Trophoblast cell (in vitro differentiated cells and primary cell): ENCODE measurements around the gene ARHGAP8.

Source experiments
- DNase-seq, 2 donors: peaks; one replicate each; pipeline ENCODE4 v3.0.0-alpha.2; 2016
- H2AFZ ChIP-seq: 2 replicates; pipeline ENCODE4 v1.6.1; 2013; ENCODE audit warnings: low read length, moderate library complexity, mild to moderate bottlenecking; ENCODE audit not compliant: insufficient read depth, poor library complexity
- H2AK5ac ChIP-seq: 2 replicates; pipeline ENCODE4 v1.6.1; 2013; ENCODE audit warnings: mild to moderate bottlenecking, low read length
- H2BK120ac ChIP-seq: 2 replicates; pipeline ENCODE4 v1.6.1; 2013; ENCODE audit warnings: low read length, mild to moderate bottlenecking, moderate library complexity; ENCODE audit not compliant: insufficient read depth, poor library complexity
- H2BK12ac ChIP-seq: 2 replicates; pipeline ENCODE4 v1.6.1; 2013; ENCODE audit warnings: mild to moderate bottlenecking, low read length, moderate library complexity
- H2BK5ac ChIP-seq: 2 replicates; pipeline ENCODE4 v1.6.1; 2013; ENCODE audit warnings: low read length, low read depth, moderate library complexity, mild to moderate bottlenecking; ENCODE audit not compliant: poor library complexity
- H3K14ac ChIP-seq: 2 replicates; pipeline ENCODE4 v1.6.1; 2013; ENCODE audit warnings: mild to moderate bottlenecking, low read length
- H3K18ac ChIP-seq: 2 replicates; pipeline ENCODE4 v1.6.1; 2013; ENCODE audit warnings: mild to moderate bottlenecking, low read length
- H3K23ac ChIP-seq: 2 replicates; pipeline ENCODE4 v1.6.1; 2013; ENCODE audit warnings: low read length
- H3K27ac ChIP-seq: 2 replicates; pipeline ENCODE4 v1.5.1; 2013; ENCODE audit warnings: low read depth, mild to moderate bottlenecking, inconsistent platforms, low read length, moderate library complexity
- H3K27me3 ChIP-seq: 2 replicates; pipeline ENCODE4 v1.6.1; 2013; ENCODE audit warnings: inconsistent platforms, mild to moderate bottlenecking, low read length, moderate library complexity; ENCODE audit not compliant: insufficient read depth
- H3K36me3 ChIP-seq, 2 experiments: 1 replicate in 1 of 2; 2 replicates in 1 of 2; pipeline ENCODE4 v1.6.1; 2013; ENCODE audit warnings: low read length in 2 of 2, mild to moderate bottlenecking in 2 of 2, moderate library complexity in 1 of 2; ENCODE audit not compliant: insufficient read depth in 2 of 2, control insufficient read depth in 1 of 2
- H3K4ac ChIP-seq: 2 replicates; pipeline ENCODE4 v1.6.1; 2013; ENCODE audit warnings: low read depth, mild to moderate bottlenecking, low read length, moderate library complexity
- H3K4me1 ChIP-seq, 2 experiments: 1 replicate in 1 of 2; 2 replicates in 1 of 2; pipeline ENCODE4 v1.6.1; 2013; ENCODE audit warnings: low read length in 2 of 2, mild to moderate bottlenecking in 2 of 2, moderate library complexity in 1 of 2; ENCODE audit not compliant: insufficient read depth in 2 of 2, control insufficient read depth in 1 of 2
- H3K4me2 ChIP-seq: 2 replicates; pipeline ENCODE4 v1.6.1; 2013; ENCODE audit warnings: inconsistent platforms, mild to moderate bottlenecking, low read length, moderate library complexity
- H3K4me3 ChIP-seq: 2 replicates; pipeline ENCODE4 v1.5.1; 2013; ENCODE audit warnings: mild to moderate bottlenecking, low read depth, low read length, inconsistent platforms
- H3K79me1 ChIP-seq: one replicate; pipeline ENCODE4 v1.6.1; 2013; ENCODE audit warnings: low read length
- H3K79me2 ChIP-seq: 2 replicates; pipeline ENCODE4 v1.6.1; 2013; ENCODE audit warnings: low read length, mild to moderate bottlenecking; ENCODE audit not compliant: control insufficient read depth, insufficient read depth, poor library complexity
- H3K9ac ChIP-seq: 2 replicates; pipeline ENCODE4 v1.6.1; 2013; ENCODE audit warnings: mild to moderate bottlenecking, low read length
- H3K9me3 ChIP-seq: 2 replicates; pipeline ENCODE4 v1.6.1; 2013; ENCODE audit warnings: low read depth, mild to moderate bottlenecking, control low read depth, inconsistent platforms, low read length; ENCODE audit not compliant: insufficient read depth
- H4K12ac ChIP-seq: 2 replicates; pipeline ENCODE4 v1.6.1; 2013; ENCODE audit warnings: low read depth, mild to moderate bottlenecking, low read length, moderate library complexity
- H4K8ac ChIP-seq: 2 replicates; pipeline ENCODE4 v1.6.1; 2013; ENCODE audit warnings: low read depth, mild to moderate bottlenecking, low read length, moderate library complexity
- H4K91ac ChIP-seq: one replicate; pipeline ENCODE4 v1.6.1; 2013; ENCODE audit warnings: low read depth, mild to moderate bottlenecking, low read length, moderate library complexity
- WGBS: extraction: QIAGEN DNeasy Blood & Tissue Kit; methylation state at CpG from one replicate; pipeline ENCODE4 v1.1.7; 2013; ENCODE audit warnings: missing lambda C conversion rate; ENCODE audit not compliant: insufficient read length, insufficient coverage; ENCODE audit errors: extremely low coverage; 5-methylcytosine and 5-hydroxymethylcytosine counted together

Gene ARHGAP8

DNA sequence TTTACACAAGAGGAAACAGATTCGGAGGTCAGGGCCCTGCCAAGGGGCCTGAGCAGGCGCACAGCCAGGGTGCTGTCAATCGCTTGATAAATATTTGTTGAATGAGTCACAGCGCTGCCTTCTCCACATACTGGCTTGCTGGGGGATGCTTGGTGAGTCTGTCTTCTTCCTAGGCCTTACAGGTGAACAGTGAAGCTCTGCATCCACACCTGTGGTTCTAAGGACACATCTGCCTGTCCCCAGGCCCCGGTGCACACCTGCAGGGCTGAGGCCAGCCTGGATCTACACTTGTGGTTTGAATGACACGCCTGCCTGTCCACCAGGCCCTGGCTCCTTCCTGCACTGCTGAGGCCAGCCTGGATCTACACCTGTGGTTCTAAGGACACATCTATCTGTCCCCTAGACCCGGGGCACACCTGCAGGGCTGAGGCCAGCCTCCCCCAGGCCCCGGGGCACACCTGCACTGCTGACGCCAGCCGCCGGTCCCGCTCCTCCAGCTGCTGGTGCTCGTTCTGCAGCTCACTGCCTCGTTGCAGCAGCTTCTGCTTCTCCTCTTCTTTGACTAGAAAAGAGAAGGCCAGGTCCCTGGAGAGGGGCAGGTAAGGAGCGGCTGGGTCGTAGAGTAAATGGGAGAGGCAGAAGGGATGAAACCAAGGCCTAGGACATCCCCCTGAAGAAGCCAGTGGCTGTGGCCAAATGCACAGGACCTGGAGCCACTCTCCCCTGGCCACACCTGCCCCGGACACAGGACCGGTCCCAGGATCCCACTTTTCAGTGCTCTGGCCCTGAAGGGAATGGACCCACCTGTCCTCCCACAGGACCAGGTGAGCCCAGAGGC, 132.8 kb downstream of the ARHGAP8 start:
- no CpG with 5 or more reads among the region's 18 CpGs for WGBS
- DNase-seq, result no peak
- Histone ChIP-seq H2AK5ac (no peak overlapping the region), H3K14ac (no peak overlapping the region), H3K9ac (no peak overlapping the region), H2BK120ac (no peak overlapping the region), H3K4me3 (no peak overlapping the region), H3K23ac (no peak overlapping the region), H3K4me1 (no peaks in the 10 kb centered on the region), H3K4ac (no peak overlapping the region), H2BK5ac (no peak overlapping the region), H2AFZ (no peak overlapping the region), H3K79me2 (no peaks in the 10 kb centered on the region), H3K18ac (no peak overlapping the region), H4K12ac (no peak overlapping the region), H4K91ac (no peak overlapping the region), H3K79me1 (no peaks in the 10 kb centered on the region), H2BK12ac (no peak overlapping the region), H3K27me3 (no peaks in the 10 kb centered on the region), H4K8ac (no peak overlapping the region), H3K36me3 (peaks cover 0 to 7% of the 10 kb centered on the region in 2 experiments), H3K27ac (no peak overlapping the region), H3K9me3 (peaks cover 4% of the 10 kb centered on the region), H3K4me2 (no peak overlapping the region)

DNA sequence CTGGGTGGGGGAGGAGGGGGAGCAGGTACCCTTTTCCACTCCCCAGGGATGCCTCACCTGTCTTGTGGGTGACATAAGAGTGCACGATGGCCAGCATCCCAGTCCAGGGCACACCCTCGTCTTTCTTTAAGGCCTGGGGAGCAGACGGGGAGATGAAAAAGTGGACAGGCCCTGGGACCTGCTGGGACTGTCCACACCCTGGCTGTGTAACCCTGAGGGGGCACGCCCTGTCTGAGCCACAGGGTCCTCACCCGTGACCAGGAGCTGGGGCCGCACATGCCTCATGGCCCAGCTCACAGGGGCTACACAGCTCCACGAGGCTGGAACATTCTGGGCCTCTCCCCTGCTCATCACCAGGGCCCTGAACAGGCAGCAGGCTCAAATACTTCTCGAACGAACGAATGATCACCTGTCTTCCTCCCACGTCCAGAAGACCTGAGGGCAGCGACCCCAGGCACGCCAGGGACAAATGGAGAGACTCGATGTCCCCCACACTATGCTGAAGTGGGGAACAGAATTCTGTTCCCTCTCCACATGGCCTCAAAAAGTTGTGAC, 133.5 kb downstream of the ARHGAP8 start:
- no CpG with 5 or more reads among the region's 14 CpGs for WGBS
- no peak overlapping the region for H3K4me3 ChIP-seq
- H2BK120ac ChIP-seq, result no peak overlapping the region
- no peak overlapping the region for H4K12ac ChIP-seq
- H3K4me1 ChIP-seq, result no peaks in the 10 kb centered on the region
- H3K36me3 ChIP-seq, result peaks cover 0 to 8% of the 10 kb centered on the region in 2 experiments
- no peak overlapping the region for H3K4me2 ChIP-seq
- no peak overlapping the region for H3K23ac ChIP-seq
- H3K79me2 ChIP-seq, result no peaks in the 10 kb centered on the region
- H2BK5ac ChIP-seq, result no peak overlapping the region
- no peaks in the 10 kb centered on the region for H3K79me1 ChIP-seq
- H3K18ac ChIP-seq, result no peak overlapping the region
- no peak overlapping the region for H3K4ac ChIP-seq
- no peak overlapping the region for H4K8ac ChIP-seq
- H3K14ac ChIP-seq, result no peak overlapping the region
- H3K9me3 ChIP-seq, result peaks cover 4% of the 10 kb centered on the region
- no peak for DNase-seq
- H2BK12ac ChIP-seq, result no peak overlapping the region
- H2AFZ ChIP-seq, result no peak overlapping the region
- H3K9ac ChIP-seq, result no peak overlapping the region
- no peaks in the 10 kb centered on the region for H3K27me3 ChIP-seq
- H3K27ac ChIP-seq, result no peak overlapping the region
- no peak overlapping the region for H2AK5ac ChIP-seq
- H4K91ac ChIP-seq, result no peak overlapping the region

DNA sequence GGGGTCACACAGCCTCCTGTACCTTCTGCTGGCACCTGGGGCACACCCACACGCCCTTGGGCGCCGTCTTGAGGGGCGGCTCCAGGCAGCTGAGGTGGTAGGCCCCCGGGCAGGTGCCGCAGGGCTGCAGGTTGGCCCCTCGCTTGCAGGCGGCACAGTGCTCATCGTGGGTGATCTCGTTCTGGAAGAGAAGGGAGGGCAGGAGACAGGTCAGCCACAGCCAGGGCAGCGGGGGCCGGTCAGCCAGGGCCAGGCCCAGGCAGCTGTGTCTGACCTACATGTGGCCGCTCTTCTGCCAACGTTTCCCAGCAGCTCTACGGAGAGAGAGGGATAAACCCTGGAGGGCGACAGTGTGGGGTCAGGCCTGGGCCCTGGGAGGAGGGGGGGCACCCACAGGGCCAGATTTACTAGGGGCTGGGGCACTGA, 135.6 kb downstream of the ARHGAP8 start:
- H4K8ac ChIP-seq, result no peak overlapping the region
- no peak overlapping the region for H3K9ac ChIP-seq
- no peak overlapping the region for H3K4me2 ChIP-seq
- peaks cover 0 to 7% of the 10 kb centered on the region in 2 experiments for H3K4me1 ChIP-seq
- H2BK120ac ChIP-seq, result no peak overlapping the region
- no peak overlapping the region for H2BK12ac ChIP-seq
- H4K12ac ChIP-seq, result no peak overlapping the region
- H2AFZ ChIP-seq, result no peak overlapping the region
- H4K91ac ChIP-seq, result no peak overlapping the region
- H3K4me3 ChIP-seq, result no peak overlapping the region
- H3K4ac ChIP-seq, result no peak overlapping the region
- H3K79me1 ChIP-seq, result no peaks in the 10 kb centered on the region
- no peak overlapping the region for H2AK5ac ChIP-seq
- no peak overlapping the region for H3K23ac ChIP-seq
- H3K27me3 ChIP-seq, result no peaks in the 10 kb centered on the region
- H3K27ac ChIP-seq, result no peak overlapping the region
- WGBS, result no CpG with 5 or more reads among the region's 16 CpGs
- peaks cover 0 to 9% of the 10 kb centered on the region in 2 experiments for H3K36me3 ChIP-seq
- H3K18ac ChIP-seq, result no peak overlapping the region
- no peak for DNase-seq
- no peaks in the 10 kb centered on the region for H3K79me2 ChIP-seq
- no peak overlapping the region for H2BK5ac ChIP-seq
- H3K9me3 ChIP-seq, result peaks cover 4% of the 10 kb centered on the region
- no peak overlapping the region for H3K14ac ChIP-seq

DNA sequence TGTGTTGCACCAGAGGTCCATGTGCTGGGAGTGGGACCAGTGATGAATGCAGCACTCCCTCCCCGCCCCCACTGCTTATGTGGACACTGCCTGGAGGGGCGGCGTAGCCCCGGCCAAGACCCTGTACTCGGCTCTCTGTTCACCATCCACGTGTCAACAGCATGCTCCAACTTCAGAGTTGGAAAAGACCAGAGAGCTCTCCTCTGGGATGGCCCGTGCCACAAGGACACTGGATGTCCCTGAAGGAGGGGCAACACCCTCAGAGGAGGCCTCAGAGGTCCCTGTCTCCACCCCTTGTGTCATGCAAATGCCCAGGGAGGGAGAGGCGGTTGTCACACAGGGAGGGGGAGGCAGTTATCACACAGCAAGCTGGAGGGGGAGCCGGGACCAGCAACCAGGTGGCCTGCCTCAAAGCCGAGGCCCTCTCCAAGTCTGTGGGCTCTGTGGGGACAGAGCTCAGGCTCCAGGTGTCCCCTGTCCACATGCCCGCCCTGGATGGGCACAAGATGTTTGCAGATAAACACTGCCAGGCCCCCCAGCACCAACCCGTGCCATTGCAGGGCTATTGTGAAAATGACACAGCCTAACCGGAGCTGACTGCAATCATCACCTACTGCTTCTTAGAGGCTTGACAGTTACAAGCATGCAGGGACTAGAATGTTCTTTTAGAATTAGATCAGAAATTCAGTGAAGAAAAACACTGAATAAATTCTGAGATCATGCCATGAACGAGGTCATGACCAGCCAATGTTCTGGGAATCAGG, 136.3 kb downstream of the ARHGAP8 start:
- WGBS, result no CpG with 5 or more reads among the region's 14 CpGs
- H3K36me3 ChIP-seq, result peaks cover 0 to 9% of the 10 kb centered on the region in 2 experiments
- H3K23ac ChIP-seq, result no peak overlapping the region
- H3K9ac ChIP-seq, result no peak overlapping the region
- no peak overlapping the region for H4K8ac ChIP-seq
- H4K12ac ChIP-seq, result no peak overlapping the region
- H3K27me3 ChIP-seq, result no peaks in the 10 kb centered on the region
- no peak overlapping the region for H3K4me3 ChIP-seq
- DNase-seq, result no peak
- H3K18ac ChIP-seq, result no peak overlapping the region
- peaks cover 0 to 7% of the 10 kb centered on the region in 2 experiments for H3K4me1 ChIP-seq
- H3K9me3 ChIP-seq, result peaks cover 4% of the 10 kb centered on the region
- no peaks in the 10 kb centered on the region for H3K79me1 ChIP-seq
- H2AFZ ChIP-seq, result no peak overlapping the region
- H2BK12ac ChIP-seq, result no peak overlapping the region
- no peak overlapping the region for H2AK5ac ChIP-seq
- no peak overlapping the region for H2BK5ac ChIP-seq
- H2BK120ac ChIP-seq, result no peak overlapping the region
- H3K79me2 ChIP-seq, result no peaks in the 10 kb centered on the region
- no peak overlapping the region for H3K14ac ChIP-seq
- H3K4ac ChIP-seq, result no peak overlapping the region
- no peak overlapping the region for H3K27ac ChIP-seq
- H4K91ac ChIP-seq, result no peak overlapping the region
- H3K4me2 ChIP-seq, result no peak overlapping the region
